Measurements from ENCODE around the gene CCT8L2.
"Not testable (repeated sequence)": the region's sequence is repeated elsewhere in the genome, so short reads cannot be mapped to it uniquely, and the experiment has no call there.

The CCT8L2 gene

GRCh38 chr22:16557511-16557910 is 35.1 kb downstream of the CCT8L2 start:
- DNase-seq = not testable (repeated sequence)

GRCh38 chr22:16555077-16555994 is 37.3 kb downstream of the CCT8L2 start:
- DNase-seq = not testable (repeated sequence)

GRCh38 chr22:16543310-16543709 is 49.3 kb downstream of the CCT8L2 start:
- not testable (repeated sequence) for DNase-seq
